ENCODE results near the gene OR4C16. TPM values are rescaled to one million over a fixed set of nuclear protein-coding genes. Genes with fewer than 3 reads are reported as not detected.

OR4C16 gene
- total RNA-seq = not detected in 2 replicates

GRCh38 chr11:55571828-55572227 is at the start of gene OR4C16:
TSS of gene OR4C16 (plus strand) at chr11:55572128. CDS start at chr11:55572128, 0 bp downstream.
- DNase-seq (ENCODE audit: low read depth) (no peak), FAIRE-seq (no peak)
- H3K4me3 ChIP-seq (ENCODE audit: low read depth, low read length) = no peak within 1 kb of the TSS
- H3K36me3 ChIP-seq (ENCODE audit: control insufficient read depth, insufficient read depth, low read length) = no peaks in the 10 kb centered on the region
- TF ChIP-seq, protein P1, sequence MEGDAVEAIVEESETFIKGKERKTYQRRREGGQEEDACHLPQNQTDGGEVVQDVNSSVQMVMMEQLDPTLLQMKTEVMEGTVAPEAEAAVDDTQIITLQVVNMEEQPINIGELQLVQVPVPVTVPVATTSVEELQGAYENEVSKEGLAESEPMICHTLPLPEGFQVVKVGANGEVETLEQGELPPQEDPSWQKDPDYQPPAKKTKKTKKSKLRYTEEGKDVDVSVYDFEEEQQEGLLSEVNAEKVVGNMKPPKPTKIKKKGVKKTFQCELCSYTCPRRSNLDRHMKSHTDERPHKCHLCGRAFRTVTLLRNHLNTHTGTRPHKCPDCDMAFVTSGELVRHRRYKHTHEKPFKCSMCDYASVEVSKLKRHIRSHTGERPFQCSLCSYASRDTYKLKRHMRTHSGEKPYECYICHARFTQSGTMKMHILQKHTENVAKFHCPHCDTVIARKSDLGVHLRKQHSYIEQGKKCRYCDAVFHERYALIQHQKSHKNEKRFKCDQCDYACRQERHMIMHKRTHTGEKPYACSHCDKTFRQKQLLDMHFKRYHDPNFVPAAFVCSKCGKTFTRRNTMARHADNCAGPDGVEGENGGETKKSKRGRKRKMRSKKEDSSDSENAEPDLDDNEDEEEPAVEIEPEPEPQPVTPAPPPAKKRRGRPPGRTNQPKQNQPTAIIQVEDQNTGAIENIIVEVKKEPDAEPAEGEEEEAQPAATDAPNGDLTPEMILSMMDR (IDR thresholded peaks at IDR 0.05; ENCODE audit: insufficient read depth, low read length, severe bottlenecking) = no peak
- no peaks in the 10 kb centered on the region for H3K27me3 ChIP-seq (ENCODE audit: control insufficient read depth, insufficient read depth, low read length)

GRCh38 chr11:55554169-55554568 is 17.8 kb upstream of the OR4C16 start, which contains the start of gene OR4C15:
TSS of gene OR4C15 (plus strand) at chr11:55554469. CDS start at chr11:55554469, 0 bp downstream.
- FAIRE-seq = no peak
- TF ChIP-seq, protein P1 (IDR thresholded peaks at IDR 0.05; ENCODE audit: insufficient read depth, low read length, severe bottlenecking) = no peak
- H3K27me3 ChIP-seq (ENCODE audit: control insufficient read depth, insufficient read depth, low read length) = no peaks in the 10 kb centered on the region

GRCh38 chr11:55572548-55572947 is 620 bp downstream of the OR4C16 start:
- no peak for DNase-seq (ENCODE audit: low read depth)
- FAIRE-seq = no peak

More at GRCh38 chr11:55554169-55554568, 17.8 kb upstream of the OR4C16 start, which contains the start of gene OR4C15:
- Histone ChIP-seq H3K4me3 (ENCODE audit: low read depth, low read length) (no peak within 1 kb of the TSS), H3K36me3 (ENCODE audit: control insufficient read depth, insufficient read depth, low read length) (no peaks in the 10 kb centered on the region)
- no peak for DNase-seq (ENCODE audit: low read depth)

GRCh38 chr11:55607545-55607944 is 35.6 kb downstream of the OR4C16 start, which contains the start of gene OR4C11:
TSS of gene OR4C11 (minus strand) at chr11:55607645. CDS start at chr11:55604373, 3,272 bp downstream.
- TF ChIP-seq, protein P1 (IDR thresholded peaks at IDR 0.05; ENCODE audit: insufficient read depth, low read length, severe bottlenecking) = no peak
- no peak for FAIRE-seq
- DNase-seq (ENCODE audit: low read depth) = no peak
- no peaks in the 10 kb centered on the region for H3K36me3 ChIP-seq (ENCODE audit: control insufficient read depth, insufficient read depth, low read length)
- no peak within 1 kb of the TSS for H3K4me3 ChIP-seq (ENCODE audit: low read depth, low read length)
- no peaks in the 10 kb centered on the region for H3K27me3 ChIP-seq (ENCODE audit: control insufficient read depth, insufficient read depth, low read length)

More at GRCh38 chr11:55572548-55572947, 620 bp downstream of the OR4C16 start:
- TF ChIP-seq, protein P1 (IDR thresholded peaks at IDR 0.05; ENCODE audit: insufficient read depth, low read length, severe bottlenecking) = no peak
- Histone ChIP-seq H3K36me3 (ENCODE audit: control insufficient read depth, insufficient read depth, low read length) (no peaks in the 10 kb centered on the region), H3K27me3 (ENCODE audit: control insufficient read depth, insufficient read depth, low read length) (no peaks in the 10 kb centered on the region), H3K4me3 (ENCODE audit: low read depth, low read length) (no peak overlapping the region)

Other genes with a start within 250 kb of the OR4C16 start
- gene OR4A16, start 228.9 kb upstream of the OR4C16 start, total RNA-seq = not detected in 2 replicates
- not detected in 2 replicates for gene OR4A15, start 204.2 kb upstream of the OR4C16 start, total RNA-seq
- not detected in 2 replicates for gene OR4C15, start 17.7 kb upstream of the OR4C16 start, total RNA-seq
- not detected in 2 replicates for gene OR4C11, start 35.5 kb downstream of the OR4C16 start, total RNA-seq
- not detected in 2 replicates for gene OR4P4, start 63.0 kb downstream of the OR4C16 start, total RNA-seq
- not detected in 2 replicates for gene OR4S2, start 76.2 kb downstream of the OR4C16 start, total RNA-seq
- not detected in 2 replicates for gene OR4C6, start 90.1 kb downstream of the OR4C16 start, total RNA-seq
- not detected in 2 replicates for gene OR5D13, start 201.3 kb downstream of the OR4C16 start, total RNA-seq
- gene OR5D14, start 223.4 kb downstream of the OR4C16 start, total RNA-seq = not detected in 2 replicates
- not detected in 2 replicates for gene OR5L1, start 239.2 kb downstream of the OR4C16 start, total RNA-seq
- not detected in 2 replicates for gene OR5D18, start 247.5 kb downstream of the OR4C16 start, total RNA-seq